ENCODE data around the gene CSTF1.
A peak's percentile ranks its signal among the peaks of the same experiment; 100 is the strongest.

The CSTF1 gene

DNA sequence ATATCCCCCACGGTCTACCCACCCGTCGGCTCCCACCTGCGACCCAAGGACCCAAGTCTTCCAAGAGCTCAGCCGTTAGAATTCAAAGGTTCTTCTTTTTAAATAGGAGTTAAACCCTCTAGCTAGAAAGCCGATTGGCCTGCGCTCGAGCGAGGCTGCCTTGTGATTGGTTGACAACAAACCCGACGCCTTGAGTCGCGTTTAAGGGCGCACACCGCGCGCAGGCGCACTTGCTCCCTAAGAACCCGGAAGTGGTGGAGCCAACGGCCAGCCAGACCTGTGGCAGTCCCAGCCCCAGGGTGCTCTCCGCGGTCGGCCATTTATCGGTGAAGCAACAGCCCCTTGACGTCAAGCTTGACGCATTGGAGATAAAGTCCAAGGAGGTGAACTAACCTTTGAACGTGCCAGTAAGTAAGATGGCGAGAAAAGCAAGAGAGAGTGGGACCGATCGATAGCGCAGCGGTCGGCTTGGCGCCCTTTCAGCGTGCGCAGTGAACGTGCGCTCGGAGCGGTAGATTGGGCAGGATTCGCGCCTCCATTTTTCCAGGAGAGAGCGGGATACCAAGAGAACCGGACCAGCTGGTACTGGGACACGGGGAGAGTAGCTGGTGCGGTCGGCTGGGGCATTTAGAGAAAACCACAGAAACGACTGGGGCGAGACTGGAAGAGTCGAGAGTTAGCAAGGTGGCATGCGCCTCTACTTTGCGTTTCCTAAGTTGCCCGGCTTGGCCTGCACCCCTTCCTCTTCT, at the start of gene CSTF1, which contains the start of gene AURKA:
Gene CSTF1 (plus strand): TSS at position 514 of the 749 bp plus-strand sequence. CDS start 2,908 bp downstream, outside the sequence.
Gene AURKA (minus strand): TSS at position 84 of the 749 bp plus-strand sequence. CDS start 4,018 bp downstream, outside the sequence.
- peak; percentile 99 for DNase-seq (ENCODE audit: low read depth, low spot score)

DNA sequence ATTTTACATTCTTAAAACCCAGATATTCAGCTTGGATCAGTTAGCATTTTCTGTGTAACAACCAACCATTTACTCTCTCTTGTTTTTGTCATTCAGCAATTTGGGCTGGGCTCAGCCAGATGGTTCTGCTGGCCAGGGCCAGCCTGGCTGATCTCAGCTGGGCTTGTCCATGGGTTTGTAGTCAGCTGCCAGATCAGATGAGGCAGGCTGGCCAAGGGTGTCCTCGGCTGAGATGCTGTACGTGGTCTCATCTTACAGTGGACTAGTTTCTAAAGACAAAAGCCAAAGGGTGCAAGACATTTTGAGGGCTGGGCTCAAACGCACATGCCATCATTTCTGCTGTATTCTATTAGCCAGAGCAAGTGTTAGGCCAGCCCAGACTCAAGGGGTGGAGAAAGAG, 49.7 kb upstream of the CSTF1 start:
- no peak for DNase-seq (ENCODE audit: low read depth, low spot score)

DNA sequence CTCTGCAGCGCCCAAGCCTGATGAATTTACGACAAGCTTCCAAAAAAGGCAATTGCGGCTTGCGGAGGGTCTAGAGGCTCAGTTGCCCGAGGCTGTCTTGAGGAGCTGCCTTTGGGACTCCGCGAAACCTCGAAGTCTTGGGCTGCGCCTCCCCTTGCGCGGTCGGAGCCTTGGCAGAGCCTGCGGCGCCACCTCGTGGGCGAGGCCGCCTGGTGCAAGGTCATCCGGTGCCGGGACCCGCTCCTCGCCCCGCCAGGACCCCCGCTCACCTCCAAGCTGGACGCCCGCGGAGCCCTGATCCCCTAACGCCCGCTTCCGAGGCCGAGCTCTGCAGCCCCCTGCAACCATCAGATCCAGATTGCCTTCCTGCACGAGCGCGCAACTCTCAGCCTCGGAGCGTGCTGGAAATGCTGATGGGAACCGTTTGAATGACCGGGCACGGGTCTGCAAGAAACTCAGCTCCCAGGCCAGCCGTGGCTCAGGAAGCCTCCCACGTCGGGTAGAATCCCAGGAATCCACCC, 48.5 kb upstream of the CSTF1 start:
- DNase-seq (ENCODE audit: low read depth, low spot score): no peak

DNA sequence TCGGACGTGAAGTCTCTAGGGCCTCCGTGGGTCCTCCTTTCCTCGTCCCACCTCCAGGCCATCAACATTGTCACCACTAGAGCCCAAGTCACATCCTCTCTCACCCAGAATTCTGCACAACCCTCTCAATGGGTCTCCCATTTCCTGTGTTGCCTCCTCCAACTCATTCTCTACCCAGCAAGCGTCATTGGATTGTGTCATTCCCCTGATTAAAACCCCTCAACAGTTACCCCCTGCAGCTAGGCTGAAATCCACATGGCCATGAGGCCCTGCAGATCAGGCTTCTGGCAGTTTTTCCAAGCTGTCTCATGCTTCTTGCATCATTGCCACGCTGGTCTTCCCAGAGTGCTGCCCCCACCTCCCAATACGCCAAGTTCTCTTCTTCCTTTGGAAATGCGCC, 46.5 kb upstream of the CSTF1 start:
- DNase-seq (ENCODE audit: low read depth, low spot score): no peak

DNA sequence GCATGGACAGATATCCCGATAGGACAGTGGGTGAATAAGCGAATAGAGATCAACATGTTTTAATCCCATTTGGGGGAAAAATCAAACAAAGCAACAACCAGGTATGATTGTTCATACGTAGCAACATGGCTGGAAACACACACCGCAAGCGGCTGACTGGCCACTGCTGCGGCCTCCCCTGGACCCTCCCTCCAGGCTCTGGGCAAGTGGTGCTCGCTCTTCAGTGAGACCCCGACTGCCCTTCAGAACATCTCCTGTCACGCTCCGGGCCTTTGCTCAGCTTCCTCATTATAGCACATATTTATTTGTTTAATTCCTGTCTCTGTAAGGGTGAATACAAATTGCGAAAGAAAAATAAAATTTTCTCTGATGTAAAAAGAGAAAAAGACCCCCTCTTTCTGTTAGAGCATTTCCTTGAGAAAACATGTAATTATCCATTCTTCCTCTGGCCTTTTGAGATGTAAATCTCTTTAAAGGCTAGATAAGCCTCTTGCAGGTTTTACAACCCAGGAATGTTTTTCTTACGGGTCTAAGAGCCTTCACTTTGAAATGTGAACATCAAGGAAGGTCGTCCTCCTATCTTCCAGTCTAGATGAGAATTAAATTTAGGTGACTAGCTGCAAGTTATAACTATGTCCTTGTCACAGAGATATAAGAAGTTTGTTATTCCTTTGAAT, 44.7 kb upstream of the CSTF1 start:
- DNase-seq (ENCODE audit: low read depth, low spot score): no peak

DNA sequence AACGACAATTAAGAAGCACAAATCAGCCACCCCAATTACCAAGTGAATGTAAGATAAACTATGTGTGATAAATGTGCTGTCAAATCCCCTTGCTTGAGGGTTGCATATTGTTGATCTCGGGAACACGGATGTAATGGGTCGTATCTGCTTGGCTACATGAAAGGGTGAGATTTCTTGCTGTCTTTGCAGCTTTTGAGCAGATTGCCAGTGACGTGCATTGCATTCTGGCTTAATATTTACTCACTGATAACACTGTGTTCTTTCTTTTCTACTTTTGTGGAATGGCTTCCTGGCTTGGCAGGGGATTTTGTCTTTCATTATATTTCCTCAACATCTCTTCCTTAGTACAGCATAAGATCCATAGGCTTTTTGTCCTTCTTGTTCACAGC, 44.1 kb upstream of the CSTF1 start:
- no peak for DNase-seq (ENCODE audit: low read depth, low spot score)

DNA sequence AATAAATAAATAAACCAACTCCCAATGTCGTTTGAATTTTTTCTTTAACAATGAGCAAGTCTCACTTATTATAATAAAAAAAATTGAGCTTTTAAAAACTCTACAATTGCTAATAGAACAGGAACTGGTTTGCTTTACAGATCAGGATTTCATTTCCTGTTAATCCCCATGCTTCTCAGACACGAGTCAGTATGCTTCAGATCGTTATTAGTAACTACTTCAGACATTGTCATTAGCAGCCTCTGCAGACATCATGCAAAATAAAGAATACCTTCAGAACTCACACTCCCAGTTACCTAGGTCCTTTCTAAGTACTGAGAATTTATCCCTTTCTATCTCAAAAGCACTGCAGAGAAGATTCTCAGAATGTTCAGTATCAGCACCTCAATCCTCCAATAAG, 43.7 kb upstream of the CSTF1 start:
- no peak for DNase-seq (ENCODE audit: low read depth, low spot score)

DNA sequence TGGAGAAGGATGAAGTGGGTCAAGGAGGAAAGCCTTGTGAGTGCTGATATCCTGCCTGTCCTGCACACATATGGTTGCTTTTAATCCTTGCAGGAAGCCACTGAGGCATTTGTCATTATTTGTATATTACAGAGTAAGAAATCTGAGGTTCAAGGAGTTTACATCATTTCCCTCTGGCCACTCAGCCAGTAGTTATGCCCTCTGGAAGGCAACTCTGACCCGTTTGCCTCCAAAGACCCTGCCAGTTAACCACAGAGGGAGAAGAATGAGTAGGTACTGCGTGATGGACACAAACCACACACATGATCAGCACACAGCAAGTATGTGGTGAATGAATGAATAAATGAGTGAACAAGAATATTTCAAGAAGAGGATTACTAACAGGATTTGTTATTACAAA, 41.6 kb upstream of the CSTF1 start:
- DNase-seq (ENCODE audit: low read depth, low spot score): no peak

DNA sequence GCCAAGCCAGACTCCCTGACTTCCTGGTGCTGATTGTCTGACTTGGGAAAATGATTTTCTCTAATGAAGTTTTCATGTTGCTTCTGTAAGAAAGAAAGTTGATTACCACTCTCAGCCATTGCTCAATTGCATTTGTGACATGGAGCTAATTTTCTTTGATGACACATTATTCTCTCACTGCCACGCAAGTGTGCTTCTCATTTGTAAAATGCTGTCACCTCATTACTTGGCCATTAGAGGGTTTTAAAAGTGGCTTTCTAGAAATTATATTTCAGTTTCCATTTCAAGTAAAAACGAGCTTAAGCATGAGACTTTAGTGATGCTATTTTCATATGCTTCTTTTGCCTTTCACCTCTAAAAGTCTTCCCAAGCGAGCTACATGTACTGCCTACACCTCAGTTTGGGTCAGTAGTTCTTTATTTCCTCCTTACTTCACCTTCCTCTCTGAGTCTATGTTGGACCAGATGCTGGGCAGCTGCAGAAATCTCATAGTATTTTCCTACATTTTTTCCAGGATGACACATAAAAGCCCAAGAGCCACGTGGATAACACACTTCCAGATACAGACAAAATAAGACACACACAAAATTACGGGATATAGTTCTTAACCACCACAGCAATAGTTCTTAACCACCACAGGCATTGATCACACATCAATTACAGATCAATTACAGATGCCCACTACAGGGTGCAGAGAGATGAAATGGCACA, 39.9 kb upstream of the CSTF1 start:
- no peak for DNase-seq (ENCODE audit: low read depth, low spot score)

DNA sequence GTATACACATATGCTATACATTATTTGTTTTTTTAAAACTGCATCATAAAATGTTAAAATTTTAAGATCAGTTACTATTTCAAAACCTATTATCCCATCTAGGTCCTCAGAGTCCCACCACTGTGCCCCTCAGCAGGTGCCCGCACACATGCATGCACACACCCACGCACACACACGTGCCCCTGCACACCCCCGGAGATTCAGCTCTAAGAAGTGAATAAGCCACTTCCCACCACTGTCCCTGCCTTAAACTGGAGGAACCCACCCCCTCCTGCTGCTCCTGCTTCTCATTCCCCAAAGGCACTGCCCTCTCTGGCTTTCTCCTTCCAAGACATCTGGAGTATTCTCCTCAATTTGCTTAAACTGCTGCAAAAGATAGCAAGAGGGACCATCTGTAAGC, 39.1 kb upstream of the CSTF1 start:
- no peak for DNase-seq (ENCODE audit: low read depth, low spot score)

DNA sequence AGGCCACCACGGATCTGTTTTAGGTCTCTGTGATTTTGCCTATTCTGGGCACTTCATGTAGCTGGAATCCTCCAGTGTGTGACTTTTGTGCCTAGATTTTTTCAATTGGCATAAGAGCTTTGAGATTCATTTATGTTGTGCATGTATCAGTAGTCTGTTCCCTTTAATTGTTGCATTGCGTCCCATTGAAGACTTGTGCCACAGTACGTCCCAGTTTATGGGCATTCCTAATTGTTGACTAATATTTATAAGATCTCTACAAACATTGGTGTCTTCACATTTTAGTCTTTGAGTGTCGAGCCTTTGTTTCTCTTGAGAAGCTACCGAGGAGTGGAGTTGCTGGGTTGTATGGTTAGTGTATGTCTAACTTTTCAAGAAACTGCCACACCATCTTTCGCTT, 34.4 kb upstream of the CSTF1 start:
- no peak for DNase-seq (ENCODE audit: low read depth, low spot score)

DNA sequence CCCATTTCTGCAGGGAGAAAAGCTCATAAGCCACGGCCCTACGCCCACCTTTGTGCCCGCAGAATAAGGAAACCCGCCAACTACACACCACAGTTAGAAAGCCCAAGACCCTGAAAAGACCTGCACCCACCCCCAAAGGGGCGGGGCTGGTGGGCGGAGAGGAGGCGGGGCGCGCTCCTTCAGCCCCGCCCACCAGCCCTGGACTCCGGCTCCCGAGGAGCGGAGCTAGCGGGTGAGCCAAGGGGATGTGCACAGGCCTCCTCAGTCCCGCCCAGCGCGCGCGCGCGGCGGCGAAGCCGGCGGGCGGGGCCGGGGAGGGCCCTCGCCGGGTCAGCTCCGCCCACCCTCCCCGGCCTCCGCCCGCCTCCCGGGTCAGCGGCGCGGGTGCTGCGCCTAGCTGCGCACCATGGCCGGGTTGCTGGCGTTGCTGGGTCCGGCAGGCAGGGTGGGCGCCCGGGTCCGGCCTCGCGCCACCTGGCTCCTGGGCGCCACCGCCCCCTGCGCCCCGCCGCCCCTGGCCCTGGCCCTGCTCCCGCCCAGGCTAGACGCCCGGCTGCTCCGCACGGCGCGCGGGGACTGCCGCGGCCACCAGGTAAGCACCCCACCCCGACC, 33.7 kb upstream of the CSTF1 start, which contains the start of gene FAM210B:
Gene FAM210B (plus strand): TSS at position 375 of the 612 bp plus-strand sequence. CDS start 32 bp downstream, at position 407.
- DNase-seq (ENCODE audit: low read depth, low spot score): peak; percentile 65

DNA sequence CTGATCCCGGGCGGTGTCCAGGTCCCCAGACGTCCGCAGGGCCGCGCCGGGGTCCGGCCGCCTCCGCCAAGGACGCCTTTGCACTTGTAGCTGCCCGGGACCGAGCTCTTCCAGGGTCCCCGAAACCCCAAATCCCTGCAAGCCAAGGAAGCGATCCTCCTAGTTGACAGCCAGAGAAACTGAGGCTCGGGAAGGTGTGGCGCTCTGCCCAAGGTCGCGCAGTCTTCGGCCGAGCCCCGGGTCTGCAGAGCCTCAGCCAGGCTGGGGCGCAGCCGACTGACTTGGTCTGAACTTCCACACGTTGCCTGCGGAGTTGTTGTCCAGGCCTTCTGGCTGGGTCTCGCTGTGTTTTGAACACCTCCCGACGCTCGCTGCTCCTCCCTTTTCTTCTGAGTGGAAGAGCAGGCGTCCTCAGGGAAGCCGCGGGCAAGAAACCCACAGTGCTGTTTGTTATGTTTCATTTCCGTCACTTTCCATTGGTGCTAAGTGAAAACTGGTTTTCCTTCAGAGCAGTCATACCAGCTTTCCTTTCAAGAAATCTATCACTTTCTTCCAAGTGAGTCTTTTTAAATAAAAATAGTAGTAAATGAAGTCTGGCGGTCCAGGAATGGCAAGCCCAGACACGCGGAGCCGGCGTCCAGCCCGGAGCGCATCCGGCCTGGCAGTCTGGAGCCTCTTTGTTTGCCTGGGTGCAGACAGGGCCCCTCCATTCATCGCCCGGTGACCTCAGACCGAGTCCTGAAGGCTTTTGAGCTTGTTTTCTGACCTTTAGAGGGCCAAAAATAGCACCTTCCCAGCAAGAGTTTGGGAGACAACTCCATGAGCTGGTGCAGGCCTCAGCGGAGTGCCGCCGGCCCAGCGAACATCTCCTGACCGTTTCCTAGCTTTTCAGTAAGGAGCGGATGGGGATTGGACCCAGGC, 33.0 kb upstream of the CSTF1 start:
- no peak for DNase-seq (ENCODE audit: low read depth, low spot score)

DNA sequence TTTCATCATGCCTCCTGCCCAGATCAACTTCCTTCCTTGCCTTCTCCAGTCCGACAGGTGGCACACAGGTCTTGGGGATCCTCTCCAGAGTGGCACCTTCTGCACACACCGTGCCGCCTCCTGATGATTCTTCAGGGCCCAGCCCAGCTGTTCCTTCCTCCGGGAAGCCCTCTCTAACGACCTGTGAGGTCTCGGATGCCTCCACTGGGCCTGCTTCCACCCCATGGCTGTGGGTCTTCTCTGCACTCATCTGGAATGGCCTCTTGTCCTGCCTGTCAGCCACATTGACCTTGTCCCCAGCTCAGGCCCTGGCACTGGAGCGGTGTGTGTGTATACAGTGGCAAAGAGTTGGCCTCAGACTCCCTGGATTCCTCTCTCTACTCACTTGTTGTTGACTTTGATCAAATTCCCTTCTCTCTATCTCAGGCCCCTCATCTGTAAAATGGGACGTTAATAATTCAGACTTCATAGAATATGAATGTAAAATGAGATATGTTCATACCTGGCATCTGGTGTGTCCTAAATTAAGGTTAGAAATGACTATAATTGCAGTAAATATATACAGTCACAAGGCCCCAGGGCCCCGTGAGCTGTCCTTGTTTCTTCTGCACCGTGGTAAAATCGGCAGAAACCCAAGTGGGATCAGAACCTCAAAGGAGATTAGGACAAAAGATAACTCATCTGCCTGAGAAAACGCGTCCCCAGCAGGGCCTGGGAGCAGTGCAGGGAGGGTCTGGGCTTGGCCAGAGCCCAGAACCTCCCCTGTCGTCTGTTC, 32.1 kb upstream of the CSTF1 start:
- no peak for DNase-seq (ENCODE audit: low read depth, low spot score)

DNA sequence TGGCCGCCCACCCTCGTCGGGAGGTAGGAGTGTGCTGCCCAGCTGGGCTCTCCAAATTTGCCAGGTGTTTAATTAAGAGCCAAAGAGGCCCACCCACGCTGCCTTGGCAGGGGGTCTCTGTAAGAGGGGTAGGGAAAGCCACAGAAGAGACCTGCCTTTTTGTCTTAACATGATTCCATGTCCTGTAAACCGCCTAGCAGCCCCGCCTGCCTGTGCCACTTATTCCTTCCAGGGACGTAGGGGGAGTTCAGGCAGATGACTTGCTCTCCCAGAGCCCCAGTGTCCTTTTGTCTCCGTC, 31.6 kb upstream of the CSTF1 start:
- DNase-seq (ENCODE audit: low read depth, low spot score): no peak

DNA sequence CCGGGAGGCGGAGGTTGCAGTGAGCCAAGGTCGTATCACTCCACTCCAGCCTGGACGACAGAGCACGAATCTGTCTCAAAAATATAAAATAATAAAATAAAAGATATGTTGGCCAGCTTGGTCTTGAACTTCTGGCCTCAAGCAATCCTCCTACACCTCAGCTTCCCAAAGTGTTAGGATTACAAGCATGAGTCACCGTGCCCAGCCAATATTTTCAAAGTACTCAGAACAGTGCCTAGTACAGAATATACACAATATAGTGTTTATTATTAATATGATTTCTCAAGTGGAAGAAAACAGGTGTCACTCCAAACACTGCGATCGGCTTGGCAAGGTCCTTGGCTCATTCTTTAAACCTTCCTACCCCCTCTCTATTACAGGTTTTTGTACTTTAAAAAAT, 30.5 kb upstream of the CSTF1 start:
- no peak for DNase-seq (ENCODE audit: low read depth, low spot score)

DNA sequence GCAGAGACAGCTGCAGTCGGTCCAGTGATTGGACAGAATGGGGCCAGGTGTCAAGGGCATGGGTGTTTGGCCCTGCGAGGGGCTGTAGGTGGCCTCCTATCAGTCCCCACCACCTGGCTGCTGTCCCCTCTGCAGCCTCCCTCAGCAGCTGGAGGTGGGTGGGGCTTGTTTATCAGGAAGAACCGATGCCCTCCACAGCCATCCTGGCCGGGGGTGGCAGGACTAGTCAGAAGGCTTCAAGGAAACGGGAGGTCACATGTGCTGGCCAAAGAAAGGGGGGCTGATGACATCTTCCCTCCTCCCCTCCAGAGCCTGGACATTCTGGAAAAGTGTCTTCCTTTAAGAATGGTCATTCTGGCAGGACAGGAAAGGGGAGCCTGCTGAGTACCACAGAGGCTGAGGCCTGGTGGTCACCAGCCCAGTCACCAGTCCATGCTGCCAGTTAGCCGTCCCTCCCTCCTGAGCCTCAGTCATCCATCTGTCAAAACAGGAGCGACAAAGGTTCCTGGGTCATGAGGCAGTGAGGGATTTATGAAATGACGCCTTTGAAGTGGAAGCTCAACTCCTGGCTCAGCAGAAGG, 29.5 kb upstream of the CSTF1 start:
- DNase-seq (ENCODE audit: low read depth, low spot score): no peak

DNA sequence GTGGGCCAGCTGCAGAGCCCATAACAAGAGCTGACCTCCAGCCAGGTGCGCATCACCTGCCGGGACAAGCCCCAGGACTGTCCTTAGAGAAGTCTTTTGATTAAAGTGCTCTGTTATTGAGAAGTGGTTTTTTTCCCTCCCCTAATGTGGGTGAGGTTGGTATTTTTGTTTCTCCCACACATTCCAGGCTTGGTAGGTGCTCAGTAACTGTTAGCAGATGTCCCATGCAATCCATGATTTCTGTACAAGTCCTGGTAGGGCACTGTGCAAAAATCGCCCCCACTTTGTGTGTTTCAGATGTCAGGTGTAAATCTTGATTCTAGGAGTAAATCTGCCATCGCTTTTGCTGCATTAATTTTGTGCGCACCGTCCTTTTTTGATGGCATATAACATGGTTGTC, 29.0 kb upstream of the CSTF1 start:
- no peak for DNase-seq (ENCODE audit: low read depth, low spot score)

DNA sequence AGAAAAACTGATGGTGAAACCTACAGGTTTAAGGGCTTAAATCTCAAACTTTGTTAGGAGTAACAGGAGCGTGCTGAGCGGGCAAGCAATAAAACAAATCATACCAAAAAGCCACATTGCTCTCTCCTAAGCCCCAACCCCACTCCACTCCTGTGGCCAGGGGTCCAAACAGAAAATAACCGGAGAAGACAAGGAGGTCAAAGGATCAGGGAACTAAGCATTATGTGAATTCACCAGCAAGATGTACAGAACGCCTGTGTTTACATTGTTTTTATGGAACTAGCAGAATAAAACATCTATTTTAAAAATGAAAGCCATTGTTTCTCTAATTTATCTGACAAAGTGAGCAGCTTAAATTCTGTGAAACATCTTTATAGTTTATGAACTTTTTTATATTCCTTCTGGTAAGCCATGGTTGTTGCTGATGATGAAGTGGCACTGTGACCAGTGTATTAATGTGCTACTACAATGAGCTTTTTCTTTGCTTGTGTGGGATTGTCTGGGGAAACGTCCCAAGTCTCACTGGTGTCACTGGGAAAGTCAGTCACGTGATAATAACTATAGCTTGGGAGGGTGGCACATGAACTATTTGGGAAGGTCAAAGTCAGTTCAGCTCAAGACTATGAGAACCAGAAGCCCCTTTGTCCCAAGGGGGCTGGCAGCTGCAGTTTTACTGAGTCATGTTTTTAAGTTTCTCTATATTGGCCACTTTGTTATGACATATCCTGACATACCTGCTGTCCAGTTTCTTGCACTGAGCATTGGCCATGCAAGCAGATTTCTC, 23.9 kb upstream of the CSTF1 start:
- DNase-seq (ENCODE audit: low read depth, low spot score): no peak

Data from smooth muscle cell of the brain vasculature (primary cell).